HCT116 (cell line): ENCODE measurements around the gene LIPM. TPM values are rescaled to one million over a fixed set of nuclear protein-coding genes. Genes with fewer than 3 reads are reported as not detected.

Source experiments
- ATAC-seq: fragments of 200-7000 bp; cut with Tn5 transposase; 2 replicates; pipeline ENCODE4 v1.9.1; 2020; ENCODE audit warnings: mild to moderate bottlenecking, moderate library complexity
- BruUV-seq: library from RNA; stranded (reverse); fragments of 400-500 nt; replicated peaks from 2 replicates; lab custom pipeline; 2021; lab: Mats Ljungman, UMichigan
- CTCF ChIA-PET: fragments of 300-600 bp; sonication (Branson Sonifier 250); formaldehyde crosslinking; loops from one replicate; lab custom pipeline; 2021; ENCODE audit warnings: antibody characterized with exemption; lab: Charles Lee
- POLR2A ChIA-PET: fragments of 300-600, 350-600 bp; sonication (Branson Sonifier 250); formaldehyde crosslinking; loops from one replicate; lab custom pipeline; 2021; ENCODE audit warnings: antibody characterized with exemption; lab: Charles Lee
- RAD21 ChIA-PET, 2 experiments: fragments of 300-600 bp; sonication (Branson Sonifier 250); formaldehyde crosslinking; loops; one replicate each; lab custom pipeline; 2023; ENCODE audit warnings: low total read pairs in 2 of 2; ENCODE audit not compliant: uncharacterized antibody in 2 of 2, unreplicated experiment in 2 of 2, low non-redundant PET in 1 of 2; lab: Charles Lee
- DNase-seq: peaks from one replicate; pipeline ENCODE4 v3.0.0-alpha.2; 2010; ENCODE audit warnings: low read depth, low spot score
- H2AFZ ChIP-seq: fragments of 200-600 bp; shearing (Covaris generic), sonication (generic); 2 replicates; pipeline ENCODE4 v1.6.1; 2017; ENCODE audit warnings: low read depth, mixed run types, mixed read lengths, antibody characterized with exemption, low read length; ENCODE audit not compliant: poor library complexity, severe bottlenecking
- H3K27ac ChIP-seq: 2 replicates; pipeline ENCODE4 v1.5.1; 2012; ENCODE audit warnings: low read depth, low read length
- H3K27me3 ChIP-seq: fragments of 200-600 bp; sonication (generic); 2 replicates; pipeline ENCODE4 v1.6.1; 2016; ENCODE audit warnings: mixed run types, low read length, mixed read lengths; ENCODE audit not compliant: insufficient read depth
- H3K36me3 ChIP-seq, 2 experiments: fragments of 200-500 bp in 1 of 2; fragments of 200-600 bp in 1 of 2; sonication (Bioruptor generic) in 1 of 2; sonication (generic) in 1 of 2; 2 replicates each; pipeline versions ENCODE4 v1.5.1 to v1.6.1; 2014 to 2016; ENCODE audit warnings: low read length in 2 of 2, inconsistent platforms in 1 of 2, mixed read lengths in 1 of 2, mixed run types in 1 of 2; ENCODE audit not compliant: insufficient read depth in 2 of 2, control insufficient read depth in 1 of 2
- H3K4me1 ChIP-seq, 2 experiments: fragments of 200-600 bp in 1 of 2; sonication (generic) in 1 of 2; 2 replicates each; pipeline versions ENCODE4 v1.5.1 to v1.6.1; 2012 to 2017; ENCODE audit warnings: low read length in 2 of 2, inconsistent platforms in 1 of 2, mild to moderate bottlenecking in 1 of 2, mixed read lengths in 1 of 2, mixed run types in 1 of 2, moderate library complexity in 1 of 2; ENCODE audit not compliant: insufficient read depth in 2 of 2, control insufficient read depth in 1 of 2
- H3K4me2 ChIP-seq: fragments of 200-600 bp; sonication (generic); 2 replicates; pipeline ENCODE4 v1.6.1; 2017; ENCODE audit warnings: mixed run types, low read length, mixed read lengths
- H3K4me3 ChIP-seq, 2 experiments: fragments of 200-600 bp in 1 of 2; sonication (generic) in 1 of 2; replicated peaks in 1 of 2; 2 replicates each; pipeline ENCODE4 v1.5.1; 2011 to 2016; ENCODE audit warnings: low read length in 2 of 2, control low read depth in 1 of 2, low read depth in 1 of 2, mild to moderate bottlenecking in 1 of 2, mixed read lengths in 1 of 2, mixed run types in 1 of 2
- H3K79me2 ChIP-seq: fragments of 200-600 bp; sonication (generic); 2 replicates; pipeline ENCODE4 v1.6.1; 2017; ENCODE audit warnings: mild to moderate bottlenecking, mixed run types, low read length, moderate library complexity, mixed read lengths; ENCODE audit not compliant: insufficient read depth
- H3K9ac ChIP-seq: fragments of 200-600 bp; sonication (generic); 2 replicates; pipeline ENCODE4 v1.6.1; 2016; ENCODE audit warnings: low read length, mixed read lengths
- H3K9me2 ChIP-seq: fragments of 200-600 bp; sonication (generic), shearing (Covaris generic); 2 replicates; pipeline ENCODE4 v1.6.1; 2017; ENCODE audit warnings: mixed run types, mild to moderate bottlenecking, moderate library complexity; ENCODE audit not compliant: insufficient read depth
- H3K9me3 ChIP-seq, 2 experiments: fragments of 200-500 bp in 1 of 2; fragments of 200-600 bp in 1 of 2; sonication (Bioruptor generic) in 1 of 2; sonication (generic) in 1 of 2; 2 replicates each; pipeline ENCODE4 v1.6.1; 2014 to 2017; ENCODE audit warnings: low read length in 2 of 2, mixed read lengths in 2 of 2, inconsistent platforms in 1 of 2, low read depth in 1 of 2, mild to moderate bottlenecking in 1 of 2, mixed run types in 1 of 2, moderate library complexity in 1 of 2; ENCODE audit not compliant: control insufficient read depth in 1 of 2, insufficient read depth in 1 of 2
- H4K20me1 ChIP-seq: fragments of 200-600 bp; sonication (generic), shearing (Covaris generic); 2 replicates; pipeline ENCODE4 v1.6.1; 2017; ENCODE audit warnings: mixed run types, mild to moderate bottlenecking, moderate library complexity; ENCODE audit not compliant: insufficient read depth
- CTCF ChIP-seq, 3 experiments: fragments of 200-600 bp in 1 of 3; sonication (generic) in 1 of 3; IDR thresholded peaks in 2 of 3; conservative IDR thresholded peaks in 1 of 3; 2 replicates each; pipeline ENCODE4 v1.5.1; 2012 to 2017; ENCODE audit warnings: low read depth in 2 of 3, low read length in 2 of 3, antibody characterized with exemption in 1 of 3, borderline replicate concordance in 1 of 3, control low read depth in 1 of 3, mild to moderate bottlenecking in 1 of 3, mixed read lengths in 1 of 3, mixed run types in 1 of 3, moderate library complexity in 1 of 3; ENCODE audit not compliant: insufficient read depth in 1 of 3
- EGR1 ChIP-seq: IDR thresholded peaks from 2 replicates; pipeline ENCODE4 v1.6.1; 2012; ENCODE audit warnings: low read depth
- POLR2A ChIP-seq: IDR thresholded peaks from 2 replicates; pipeline ENCODE4 v1.7.0; 2011; ENCODE audit warnings: borderline replicate concordance; ENCODE audit not compliant: insufficient read depth, insufficient read length; ENCODE audit errors: extremely low read depth
- POLR2AphosphoS5 ChIP-seq: IDR thresholded peaks from 2 replicates; pipeline ENCODE4 v1.6.1; 2011; ENCODE audit warnings: mild to moderate bottlenecking, low read depth, low read length, moderate library complexity
- RAD21 ChIP-seq: IDR thresholded peaks from 2 replicates; pipeline ENCODE4 v1.6.1; 2012; ENCODE audit warnings: low read depth, mild to moderate bottlenecking
- REST ChIP-seq: IDR thresholded peaks from 2 replicates; pipeline ENCODE4 v1.6.1; 2012; ENCODE audit warnings: low read depth
- intact Hi-C: fragments of 100-400 bp; cut with micrococcal nuclease; formaldehyde crosslinking; loops from 2 replicates; pipeline ENCODE4 v1.10.0; 2022
- total RNA-seq: library from RNA; stranded (reverse); gene quantifications from one replicate; pipeline ENCODE4 v1.2.1, GENCODE V29; 2021; ENCODE audit not compliant: unreplicated experiment
- TF ChIP-seq, protein P1 (sequence below): IDR thresholded peaks from 2 replicates; pipeline ENCODE4 v1.6.1; 2012
- TF ChIP-seq, protein P2 (sequence below): IDR thresholded peaks from 2 replicates; pipeline ENCODE4 v1.6.1; 2011; ENCODE audit warnings: mild to moderate bottlenecking, low read length, moderate library complexity; ENCODE audit not compliant: insufficient replicate concordance; ENCODE audit errors: extremely low read depth

Gene LIPM
- total RNA-seq, 1 experiment from 2014 or later, result not detected

- no TSS peak for BruUV-seq
- Histone ChIP-seq H3K4me1 (peaks cover 6 to 10% of the 10 kb centered on the region in 2 experiments; a peak in 3 of 4 replicates), H3K9ac (no peak overlapping the region), H3K9me3 (no peaks in the 10 kb centered on the region), H3K36me3 (no peaks in the 10 kb centered on the region), H3K4me3 (no peak overlapping the region), H3K79me2 (no peaks in the 10 kb centered on the region), H3K4me2 (no peak overlapping the region), H2AFZ (peak overlapping the region; percentile 2), H3K27me3 (no peaks in the 10 kb centered on the region), H3K9me2 (no peaks in the 10 kb centered on the region), H4K20me1 (no peaks in the 10 kb centered on the region), H3K27ac (no peak overlapping the region)
- peak; percentile 94 for ATAC-seq
- peak; percentile 32 for DNase-seq
- ChIA-PET POLR2A (no interaction called here), CTCF (interaction anchor here (1.8 kb wide), 1 partner anchor 227 kb away, joined by 5 read pairs; no protein-coding TSS in a partner anchor), RAD21 (no interaction called here)
- intact Hi-C loops, result loop anchor here (5.0 kb wide), 2 partner anchors 105 to 225 kb away; no protein-coding TSS in a partner anchor
- TF ChIP-seq, protein P1, sequence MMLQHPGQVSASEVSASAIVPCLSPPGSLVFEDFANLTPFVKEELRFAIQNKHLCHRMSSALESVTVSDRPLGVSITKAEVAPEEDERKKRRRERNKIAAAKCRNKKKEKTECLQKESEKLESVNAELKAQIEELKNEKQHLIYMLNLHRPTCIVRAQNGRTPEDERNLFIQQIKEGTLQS, result no peak
- TF ChIP-seq, protein P2, sequence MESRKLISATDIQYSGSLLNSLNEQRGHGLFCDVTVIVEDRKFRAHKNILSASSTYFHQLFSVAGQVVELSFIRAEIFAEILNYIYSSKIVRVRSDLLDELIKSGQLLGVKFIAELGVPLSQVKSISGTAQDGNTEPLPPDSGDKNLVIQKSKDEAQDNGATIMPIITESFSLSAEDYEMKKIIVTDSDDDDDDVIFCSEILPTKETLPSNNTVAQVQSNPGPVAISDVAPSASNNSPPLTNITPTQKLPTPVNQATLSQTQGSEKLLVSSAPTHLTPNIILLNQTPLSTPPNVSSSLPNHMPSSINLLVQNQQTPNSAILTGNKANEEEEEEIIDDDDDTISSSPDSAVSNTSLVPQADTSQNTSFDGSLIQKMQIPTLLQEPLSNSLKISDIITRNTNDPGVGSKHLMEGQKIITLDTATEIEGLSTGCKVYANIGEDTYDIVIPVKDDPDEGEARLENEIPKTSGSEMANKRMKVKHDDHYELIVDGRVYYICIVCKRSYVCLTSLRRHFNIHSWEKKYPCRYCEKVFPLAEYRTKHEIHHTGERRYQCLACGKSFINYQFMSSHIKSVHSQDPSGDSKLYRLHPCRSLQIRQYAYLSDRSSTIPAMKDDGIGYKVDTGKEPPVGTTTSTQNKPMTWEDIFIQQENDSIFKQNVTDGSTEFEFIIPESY, result no peak
- TF ChIP-seq EGR1 (no peak), CTCF (IDR thresholded peaks at IDR 0.05 in 2 of 3, conservative IDR thresholded peaks at IDR 0.05 in 1 of 3; ENCODE audit: borderline replicate concordance in 1 of 3, insufficient read depth in 1 of 3, low read depth in 2 of 3, low read length in 2 of 3) (peak; percentile 66 to 77 (median 77)), REST (no peak), POLR2AphosphoS5 (no peak), RAD21 (peak; percentile 57), POLR2A (no peak)
- TF ChIP-seq, all 23 proteins: peak for 2
These were observed 10.6 kb upstream of the LIPM start for GRCh38 chr10:88791924-88792323.
